SK-N-SH treated with all-trans-retinoic acid at 6 μM for 48 hours (cell line): ENCODE results near the gene COPS7A.

ENCODE experiments used
- ATAC-seq: fragments of 200-7000 bp; cut with Tn5 transposase; 3 replicates; pipeline ENCODE4 v1.9.1; 2020; ENCODE audit warnings: mild to moderate bottlenecking, moderate library complexity
- ARNTL ChIP-seq: fragments of 450-650 bp; formaldehyde crosslinking; IDR thresholded peaks from 2 replicates; pipeline ENCODE4 v1.5.0; 2020; ENCODE audit warnings: low read depth, mild to moderate bottlenecking, moderate library complexity, borderline replicate concordance
- BACH2 ChIP-seq: fragments of 250-450 bp; sonication (Bioruptor Pico); IDR thresholded peaks from 2 replicates; pipeline ENCODE4 v1.9.0; 2021; ENCODE audit warnings: mild to moderate bottlenecking, borderline replicate concordance
- CREB5 ChIP-seq: fragments of 250-450 bp; sonication (Bioruptor Pico); IDR thresholded peaks from 2 replicates; pipeline ENCODE4 v1.5.1; 2020; ENCODE audit warnings: low read depth, mild to moderate bottlenecking, moderate library complexity
- CSDC2 ChIP-seq: fragments of 250-450 bp; sonication (Bioruptor Pico); IDR thresholded peaks from 2 replicates; pipeline ENCODE4 v1.5.0; 2020; ENCODE audit warnings: mild to moderate bottlenecking, moderate library complexity
- CSRNP3 ChIP-seq: fragments of 250-450 bp; sonication (Bioruptor Pico); IDR thresholded peaks from 2 replicates; pipeline ENCODE4 v1.5.1; 2021; ENCODE audit warnings: mild to moderate bottlenecking, moderate library complexity
- ESRRG ChIP-seq: fragments of 250-450 bp; sonication (Bioruptor Pico); IDR thresholded peaks from 2 replicates; pipeline ENCODE4 v1.6.1; 2021; ENCODE audit warnings: mild to moderate bottlenecking
- GLIS3 ChIP-seq: fragments of 250-450 bp; sonication (Bioruptor Pico); IDR thresholded peaks from 2 replicates; pipeline ENCODE4 v1.5.0; 2020; ENCODE audit warnings: mild to moderate bottlenecking, moderate library complexity
- ISL1 ChIP-seq: fragments of 250-450 bp; sonication (Bioruptor Pico); IDR thresholded peaks from 2 replicates; pipeline ENCODE4 v2.1.2; 2022; ENCODE audit warnings: mild to moderate bottlenecking, moderate library complexity
- OSR1 ChIP-seq: fragments of 250-450 bp; sonication (Bioruptor Pico); IDR thresholded peaks from 2 replicates; pipeline ENCODE4 v1.8.0; 2022; ENCODE audit warnings: moderate library complexity, mild to moderate bottlenecking, inconsistent platforms
- PATZ1 ChIP-seq: fragments of 250-450 bp; sonication (Bioruptor Pico); IDR thresholded peaks from 2 replicates; pipeline ENCODE4 v1.8.0; 2020; ENCODE audit warnings: mild to moderate bottlenecking, moderate library complexity, borderline replicate concordance
- POU6F1 ChIP-seq: fragments of 250-450 bp; sonication (Bioruptor Pico); IDR thresholded peaks from 2 replicates; pipeline ENCODE4 v1.8.0; 2021; ENCODE audit warnings: low read depth, mild to moderate bottlenecking, moderate library complexity, borderline replicate concordance
- PPARA ChIP-seq: fragments of 250-450 bp; sonication (Bioruptor Pico); IDR thresholded peaks from 2 replicates; pipeline ENCODE4 v1.5.0; 2020; ENCODE audit warnings: mild to moderate bottlenecking, borderline replicate concordance
- RARB ChIP-seq: fragments of 250-450 bp; sonication (Bioruptor Pico); IDR thresholded peaks from 2 replicates; pipeline ENCODE4 v1.8.0; 2021; ENCODE audit warnings: mild to moderate bottlenecking, moderate library complexity
- SNAI2 ChIP-seq: fragments of 250-450 bp; sonication (Bioruptor Pico); IDR thresholded peaks from 2 replicates; pipeline ENCODE4 v1.5.0; 2020; ENCODE audit warnings: mild to moderate bottlenecking, moderate library complexity
- TCF4 ChIP-seq: fragments of 250-450 bp; sonication (Bioruptor Pico); IDR thresholded peaks from 2 replicates; pipeline ENCODE4 v1.8.0; 2021; ENCODE audit warnings: mild to moderate bottlenecking, moderate library complexity, borderline replicate concordance
- TOX ChIP-seq: fragments of 250-450 bp; sonication (Bioruptor Pico); IDR thresholded peaks from 2 replicates; pipeline ENCODE4 v1.8.0; 2021; ENCODE audit warnings: mild to moderate bottlenecking, moderate library complexity, borderline replicate concordance
- TSHZ2 ChIP-seq: fragments of 250-450 bp; sonication (Bioruptor Pico); IDR thresholded peaks from 2 replicates; pipeline ENCODE4 v1.5.0; 2020; ENCODE audit warnings: mild to moderate bottlenecking, moderate library complexity
- ZC3H10 ChIP-seq: fragments of 250-450 bp; sonication (Bioruptor Pico); IDR thresholded peaks from 2 replicates; pipeline ENCODE4 v1.5.1; 2021; ENCODE audit warnings: mild to moderate bottlenecking, moderate library complexity
- ZFP3 ChIP-seq: fragments of 250-450 bp; sonication (Bioruptor Pico); IDR thresholded peaks from 2 replicates; pipeline ENCODE4 v1.5.0; 2020; ENCODE audit warnings: mild to moderate bottlenecking, moderate library complexity
- ZFP30 ChIP-seq: fragments of 450-650 bp; formaldehyde crosslinking; IDR thresholded peaks from 2 replicates; pipeline ENCODE4 v1.5.0; 2022; ENCODE audit warnings: mild to moderate bottlenecking, moderate library complexity
- ZNF565 ChIP-seq: fragments of 450-650 bp; formaldehyde crosslinking; conservative IDR thresholded peaks from 2 replicates; pipeline ENCODE4 v1.5.0; 2020; ENCODE audit warnings: low read depth, mild to moderate bottlenecking, moderate library complexity
- ZNF70 ChIP-seq: fragments of 450-650 bp; formaldehyde crosslinking; IDR thresholded peaks from 2 replicates; pipeline ENCODE4 v1.5.0; 2020; ENCODE audit warnings: mild to moderate bottlenecking, moderate library complexity
- ZNF8 ChIP-seq: fragments of 450-650 bp; formaldehyde crosslinking; IDR thresholded peaks from 2 replicates; pipeline ENCODE4 v1.5.0; 2020; ENCODE audit warnings: mild to moderate bottlenecking, moderate library complexity

The COPS7A gene

GRCh38 chr12:6688999-6689882 lies 34.6 kb upstream of the COPS7A start, which contains the start of gene ZNF384:
Gene ZNF384, minus strand, starts transcription at chr12:6689375. Its CDS starts 9,855 bp downstream, at chr12:6679520.
- ATAC-seq = peak; percentile 87
- TF ChIP-seq POU6F1 (CRISPR knock-in tag) (0 out of 2 replicates have a peak, but pooled peaks have one; percentile 6), ZC3H10 (CRISPR knock-in tag) (no peak), ARNTL (CRISPR knock-in tag) (no peak), ZFP3 (CRISPR knock-in tag) (0 out of 2 replicates have a peak, but pooled peaks have one; percentile 43), CSDC2 (no peak), TOX (no peak), CREB5 (CRISPR knock-in tag) (no peak), PATZ1 (CRISPR knock-in tag) (peak; percentile 94), ZFP30 (CRISPR knock-in tag) (no peak), ZNF8 (CRISPR knock-in tag) (peak; percentile 36; the same call in 1 of the 2 replicates), TSHZ2 (CRISPR knock-in tag) (peak; percentile 60; the same call in 1 of the 2 replicates), RARB (CRISPR knock-in tag) (no peak), ISL1 (CRISPR knock-in tag) (no peak), ZNF565 (CRISPR knock-in tag) (no peak), OSR1 (no peak), TCF4 (CRISPR knock-in tag) (no peak), PPARA (no peak), BACH2 (CRISPR knock-in tag) (no peak), GLIS3 (no peak), ZNF70 (CRISPR knock-in tag) (no peak), SNAI2 (CRISPR knock-in tag) (no peak), CSRNP3 (CRISPR knock-in tag) (no peak), ESRRG (CRISPR knock-in tag) (peak; percentile 39; the same call in 1 of the 2 replicates)

GRCh38 chr12:6691473-6691872 lies 32.4 kb upstream of the COPS7A start:
- ATAC-seq = no peak

More at GRCh38 chr12:6691473-6691872, 32.4 kb upstream of the COPS7A start:
- TF ChIP-seq ESRRG (CRISPR knock-in tag) (no peak), SNAI2 (CRISPR knock-in tag) (no peak), TSHZ2 (CRISPR knock-in tag) (no peak), ZNF565 (CRISPR knock-in tag) (no peak), GLIS3 (no peak), ARNTL (CRISPR knock-in tag) (no peak), CSDC2 (no peak), ZFP3 (CRISPR knock-in tag) (no peak), CREB5 (CRISPR knock-in tag) (no peak), ZNF8 (CRISPR knock-in tag) (no peak), POU6F1 (CRISPR knock-in tag) (no peak)
